GM21360 (cell line): ENCODE results near the gene KLK13.

Experiments used
- ATAC-seq: cut with Tn5 transposase; IDR thresholded peaks from one replicate; pipeline ENCODE4 v1.9.1; 2021; ENCODE audit warnings: mild to moderate bottlenecking, moderate library complexity; ENCODE audit not compliant: unreplicated experiment

Gene KLK13

GRCh38 chr19:51093101-51093500, 28.2 kb upstream of the KLK13 start:
- no peak for ATAC-seq

- no peak for ATAC-seq
Measured at GRCh38 chr19:51091895-51092873, 27.3 kb upstream of the KLK13 start.

- ATAC-seq, result no peak
Measured at GRCh38 chr19:51091126-51091525, 26.2 kb upstream of the KLK13 start.

GRCh38 chr19:51090471-51090870, 25.6 kb upstream of the KLK13 start:
- no peak for ATAC-seq

GRCh38 chr19:51089786-51090185, 24.9 kb upstream of the KLK13 start:
- no peak for ATAC-seq

- no peak for ATAC-seq
Measured at GRCh38 chr19:51086153-51086850, 21.4 kb upstream of the KLK13 start.

GRCh38 chr19:51084505-51084904, 19.6 kb upstream of the KLK13 start:
- no peak for ATAC-seq

GRCh38 chr19:51083783-51084182, 18.9 kb upstream of the KLK13 start:
- ATAC-seq, result no peak

GRCh38 chr19:51083181-51083580, 18.3 kb upstream of the KLK13 start:
- no peak for ATAC-seq

GRCh38 chr19:51082611-51083010, 17.7 kb upstream of the KLK13 start, which contains the start of gene KLK14:
KLK14 (minus strand) TSS chr19:51082887; CDS start chr19:51082614, 273 bp downstream.
- no peak for ATAC-seq

GRCh38 chr19:51081476-51081875, 16.6 kb upstream of the KLK13 start:
- no peak for ATAC-seq

GRCh38 chr19:51079481-51080110, 14.7 kb upstream of the KLK13 start:
- no peak for ATAC-seq

- no peak for ATAC-seq
Measured at GRCh38 chr19:51078731-51079130, 13.8 kb upstream of the KLK13 start.

GRCh38 chr19:51078104-51078503, 13.2 kb upstream of the KLK13 start:
- ATAC-seq, result no peak

GRCh38 chr19:51076631-51077213, 11.8 kb upstream of the KLK13 start:
- ATAC-seq, result no peak

GRCh38 chr19:51075998-51076397, 11.1 kb upstream of the KLK13 start:
- no peak for ATAC-seq

- ATAC-seq, result no peak
Measured at GRCh38 chr19:51071095-51071405, 6.2 kb upstream of the KLK13 start.

GRCh38 chr19:51070334-51071094, 5.6 kb upstream of the KLK13 start:
- ATAC-seq, result no peak

GRCh38 chr19:51066393-51067186, 1.7 kb upstream of the KLK13 start:
- ATAC-seq, result no peak
